Measurements from ENCODE around the gene ALPK1.
"Not testable (repeated sequence)": the region's sequence is repeated elsewhere in the genome, so short reads cannot be mapped to it uniquely, and the experiment has no call there.

ALPK1 gene

DNA sequence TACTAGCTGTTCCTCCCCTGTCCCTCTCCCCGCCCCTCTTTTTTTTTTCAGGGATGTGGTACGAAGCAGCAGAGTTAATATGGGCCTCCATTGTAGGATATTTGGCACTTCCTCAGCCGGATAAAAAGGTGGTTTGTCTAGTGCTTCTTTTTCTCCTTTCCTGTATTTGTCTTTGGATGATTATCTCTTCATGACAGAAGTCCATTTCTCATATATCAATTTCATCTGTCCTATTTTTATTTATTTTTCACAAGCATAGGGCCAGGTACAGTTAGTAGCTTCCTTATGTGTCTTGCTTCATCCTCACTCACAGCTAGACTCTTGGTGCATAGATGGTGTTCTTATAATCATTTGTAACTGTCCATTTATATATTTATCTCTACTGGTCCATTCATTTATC lies 129.2 kb downstream of the ALPK1 start:
- FAIRE-seq (no peak), DNase-seq (ENCODE audit: insufficient read length, low spot score) (no peak)

DNA sequence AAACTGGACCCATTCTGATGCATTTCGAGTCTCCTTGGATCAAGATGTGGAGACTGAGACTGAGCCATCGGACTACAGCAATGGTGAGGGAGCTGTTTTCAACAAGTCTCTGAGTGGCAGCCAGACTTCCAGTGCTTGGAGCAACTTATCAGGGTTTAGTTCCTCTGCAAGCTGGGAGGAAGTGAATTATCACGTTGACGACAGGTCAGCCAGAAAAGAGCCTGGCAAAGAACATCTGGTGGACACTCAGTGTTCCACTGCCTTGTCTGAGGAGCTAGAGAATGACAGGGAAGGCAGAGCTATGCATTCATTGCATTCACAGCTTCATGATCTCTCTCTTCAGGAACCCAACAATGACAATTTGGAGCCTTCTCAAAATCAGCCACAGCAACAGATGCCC lies 134.0 kb downstream of the ALPK1 start:
- no peak for FAIRE-seq

DNA sequence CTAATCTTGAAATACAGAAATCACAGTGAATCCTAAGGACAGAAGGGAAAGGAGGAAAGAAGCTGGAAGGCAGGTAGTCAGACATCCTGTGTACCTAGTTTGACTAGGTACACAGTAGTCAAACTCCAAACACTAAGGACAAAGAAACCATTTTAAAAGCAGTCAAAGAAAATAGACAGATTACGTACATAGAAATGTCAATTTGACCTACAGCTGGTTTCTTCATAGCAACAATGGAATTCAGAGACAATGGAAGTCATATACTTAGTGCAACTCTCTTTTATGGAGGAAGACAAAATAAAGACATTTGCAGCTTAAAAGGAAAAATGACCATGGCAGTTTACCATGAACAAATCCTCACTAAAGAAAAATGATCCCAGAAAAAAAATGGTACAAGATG lies 139.8 kb downstream of the ALPK1 start:
- FAIRE-seq (no peak), DNase-seq (ENCODE audit: insufficient read length, low spot score) (no peak)

More for the DNA sequence above, 134.0 kb downstream of the ALPK1 start:
- no peak for DNase-seq (ENCODE audit: insufficient read length, low spot score)

DNA sequence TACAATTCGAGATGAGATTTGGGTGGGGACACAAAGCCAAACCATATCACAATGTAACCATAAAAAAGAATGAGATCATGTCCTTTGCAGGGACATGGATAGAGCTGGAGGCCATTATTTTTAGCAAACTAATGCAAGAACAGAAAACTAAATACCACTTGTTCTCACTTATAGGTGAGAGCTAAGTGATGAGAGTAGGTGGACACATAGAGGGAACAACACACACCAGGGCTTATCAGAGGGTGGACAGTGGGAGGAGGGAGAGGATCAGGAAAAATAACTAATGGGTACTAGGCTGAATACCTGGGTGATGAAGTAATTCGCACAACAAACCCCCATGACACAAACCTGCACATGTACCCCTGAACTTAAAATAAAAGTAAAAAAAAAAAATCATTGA lies 145.1 kb downstream of the ALPK1 start:
- not testable (repeated sequence) for DNase-seq (ENCODE audit: insufficient read length, low spot score); FAIRE-seq

DNA sequence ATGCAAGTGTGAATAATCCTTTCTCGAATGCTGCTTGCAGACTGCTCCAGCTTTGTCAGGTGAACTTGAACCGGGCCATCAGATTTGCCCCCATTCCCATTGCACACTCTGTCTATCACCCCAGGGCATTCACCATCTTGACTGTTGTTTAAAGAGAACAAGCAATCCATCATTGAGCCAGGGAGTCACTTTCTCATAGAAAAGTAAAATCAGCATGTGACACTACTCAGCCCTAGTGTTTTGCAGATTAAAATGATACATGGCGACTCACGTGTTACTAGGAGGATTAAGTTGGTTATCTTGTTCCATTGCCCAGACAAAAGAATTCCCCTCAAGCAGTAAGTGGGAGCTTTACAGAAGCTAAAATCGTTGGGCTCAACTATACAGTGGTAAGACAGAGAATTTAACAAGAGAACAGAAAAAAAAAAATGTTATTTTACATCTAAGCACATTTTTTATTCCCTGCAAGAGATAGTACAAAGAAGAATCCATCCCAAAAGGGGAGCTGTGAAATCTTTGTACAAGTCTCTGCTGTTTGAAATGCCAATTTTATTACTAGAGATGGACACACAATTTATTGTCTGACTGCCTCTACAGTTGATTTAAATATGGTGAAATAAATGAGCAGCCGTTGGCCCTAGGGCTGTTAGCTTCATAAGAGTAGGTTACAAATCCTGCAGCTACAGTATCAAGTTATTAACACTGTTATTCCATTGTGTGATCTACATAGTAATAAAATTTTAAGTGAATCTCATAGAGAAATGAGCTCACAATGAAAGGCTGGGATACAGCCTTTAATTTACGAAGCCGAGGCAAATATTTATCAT lies 151.3 kb downstream of the ALPK1 start:
- DNase-seq (ENCODE audit: insufficient read length, low spot score) = no peak
- FAIRE-seq = no peak

DNA sequence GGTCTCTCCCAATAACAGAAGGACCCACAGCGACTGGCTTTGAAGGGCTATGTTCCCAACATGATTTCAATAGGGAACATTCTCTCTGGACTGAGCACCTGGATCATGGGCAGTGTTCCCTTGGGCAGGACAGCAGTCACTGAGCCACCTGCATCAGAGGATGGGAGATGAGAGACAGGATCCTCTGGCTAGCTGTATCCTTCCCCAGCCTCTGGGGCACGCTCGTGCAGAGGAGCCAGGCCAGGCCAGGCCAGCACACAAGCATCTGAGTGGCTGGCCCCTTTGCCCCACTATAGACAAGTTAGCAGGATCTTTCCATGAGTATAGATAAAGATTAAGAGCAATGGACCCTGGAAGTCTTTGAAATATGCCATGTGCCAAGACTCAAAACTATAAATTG lies 152.5 kb downstream of the ALPK1 start:
- no peak for FAIRE-seq

DNA sequence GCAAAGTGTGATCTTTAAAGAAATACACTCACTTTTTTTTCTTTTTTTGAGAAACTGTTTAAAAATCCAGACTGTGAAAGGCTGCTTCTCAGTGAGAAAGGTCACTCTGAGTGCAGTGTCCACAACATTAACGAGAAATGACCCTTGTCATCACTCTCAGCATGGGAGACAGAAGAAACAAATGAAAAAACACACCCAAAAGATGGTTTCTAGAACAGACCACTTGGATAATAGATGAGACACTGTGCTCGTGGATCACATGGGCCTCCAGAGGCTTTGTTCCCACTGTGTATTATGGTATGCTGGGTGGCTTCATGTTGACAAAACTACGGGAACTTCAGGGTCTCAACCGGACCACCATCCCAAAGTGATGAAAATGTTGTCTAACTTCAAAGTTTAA lies 153.9 kb downstream of the ALPK1 start:
- DNase-seq (ENCODE audit: insufficient read length, low spot score) = no peak
- FAIRE-seq = no peak

More for the DNA sequence above, 152.5 kb downstream of the ALPK1 start:
- no peak for DNase-seq (ENCODE audit: insufficient read length, low spot score)

DNA sequence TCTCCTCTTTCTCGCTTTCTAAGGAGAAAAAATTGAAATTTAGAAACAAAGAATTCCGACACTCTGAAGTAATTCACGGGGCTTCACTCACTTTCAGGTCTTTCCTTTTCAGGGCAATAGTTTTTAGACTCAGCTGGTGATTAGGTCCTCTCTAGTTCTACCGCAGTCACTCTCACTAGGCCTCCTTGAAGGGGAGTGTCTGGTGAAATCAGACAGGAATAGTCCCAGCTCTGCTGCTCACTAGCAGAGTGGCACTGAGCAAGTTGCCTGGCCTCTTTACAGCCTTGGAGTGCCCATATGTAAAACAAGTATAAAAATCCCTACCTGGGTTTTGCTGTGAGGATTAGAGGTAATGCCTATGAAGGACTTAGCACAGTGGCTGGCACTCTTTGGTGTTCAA lies 154.7 kb downstream of the ALPK1 start:
- DNase-seq (ENCODE audit: insufficient read length, low spot score) (no peak), FAIRE-seq (no peak)

DNA sequence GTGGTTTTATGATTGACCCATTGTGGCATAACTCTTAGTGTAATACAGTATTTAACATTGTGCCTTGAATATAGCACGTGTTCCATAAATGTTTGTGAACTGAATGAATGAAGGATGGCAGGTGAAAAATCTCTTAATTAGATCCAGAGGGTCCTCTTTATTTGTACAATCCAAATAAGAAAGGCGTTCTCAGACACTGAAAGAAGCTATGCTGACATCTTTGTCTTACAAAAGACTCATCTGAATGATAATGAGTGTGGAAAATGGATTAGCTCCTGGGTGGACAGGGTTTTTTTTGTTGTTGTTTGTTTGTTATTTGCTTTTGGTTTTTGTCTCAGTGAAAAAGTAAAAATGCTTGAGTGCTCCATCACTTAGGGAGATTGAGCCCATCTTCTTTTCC lies 156.2 kb downstream of the ALPK1 start:
- no peak for FAIRE-seq

DNA sequence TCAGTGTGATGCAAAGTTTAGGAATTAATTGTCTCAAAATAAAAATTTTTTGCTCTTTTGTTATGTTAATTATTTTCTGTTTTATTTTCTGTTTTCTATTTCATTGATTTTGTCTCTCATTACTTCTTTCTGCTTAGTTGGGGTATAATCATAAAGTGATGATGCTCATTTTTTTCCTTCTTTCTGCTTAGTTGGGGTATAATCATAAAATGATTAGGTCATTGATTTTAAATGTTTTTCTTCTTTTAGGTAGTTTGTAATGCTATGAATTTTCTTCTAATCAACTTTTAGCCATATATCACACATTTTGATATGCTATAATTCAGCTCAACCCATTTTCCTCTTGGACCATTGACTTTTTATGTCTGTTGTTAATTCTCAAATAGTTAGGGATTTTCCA lies 175.1 kb downstream of the ALPK1 start:
- no peak for DNase-seq (ENCODE audit: insufficient read length, low spot score)
- FAIRE-seq = no peak

More for the DNA sequence above, 156.2 kb downstream of the ALPK1 start:
- DNase-seq (ENCODE audit: insufficient read length, low spot score) = no peak

DNA sequence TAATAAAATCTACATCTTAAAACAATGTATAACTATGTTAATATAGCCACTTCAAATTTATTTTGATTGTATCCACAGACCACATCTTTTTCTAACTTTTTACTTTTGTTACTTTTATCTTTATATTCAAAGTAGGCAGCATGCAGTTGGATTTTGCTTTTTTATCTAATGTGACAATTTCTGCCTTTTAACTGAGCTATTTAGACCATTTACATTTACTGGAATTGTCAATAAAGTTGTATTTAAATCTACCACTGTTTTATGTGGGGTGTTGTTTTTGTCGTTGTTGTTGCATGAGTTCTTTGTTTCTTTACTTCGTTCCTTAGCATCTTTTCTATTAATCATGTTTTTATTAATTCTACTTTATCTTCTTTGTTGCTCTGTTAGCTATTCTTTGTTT lies 176.8 kb downstream of the ALPK1 start:
- DNase-seq (ENCODE audit: insufficient read length, low spot score) (no peak), FAIRE-seq (no peak)

DNA sequence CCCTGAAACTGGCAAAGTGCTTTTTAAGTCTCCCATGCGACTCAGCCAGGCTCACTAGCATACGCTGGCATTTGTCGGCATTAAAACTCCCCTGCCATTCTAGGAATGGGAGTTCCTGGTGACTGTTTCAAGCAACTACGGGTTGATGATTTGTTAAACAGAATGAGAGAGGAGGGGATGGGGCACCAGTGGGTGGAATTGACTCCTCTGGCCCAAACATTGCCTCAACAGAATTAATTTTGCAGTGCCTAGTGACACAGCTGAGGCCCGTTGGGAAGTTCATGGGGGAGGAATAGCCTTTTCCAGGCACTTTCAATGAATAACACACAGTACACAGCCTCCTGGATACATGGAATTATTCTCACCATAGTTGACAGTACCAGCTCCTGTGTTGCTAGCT lies 188.8 kb downstream of the ALPK1 start:
- no peak for FAIRE-seq
- DNase-seq (ENCODE audit: insufficient read length, low spot score) = no peak

DNA sequence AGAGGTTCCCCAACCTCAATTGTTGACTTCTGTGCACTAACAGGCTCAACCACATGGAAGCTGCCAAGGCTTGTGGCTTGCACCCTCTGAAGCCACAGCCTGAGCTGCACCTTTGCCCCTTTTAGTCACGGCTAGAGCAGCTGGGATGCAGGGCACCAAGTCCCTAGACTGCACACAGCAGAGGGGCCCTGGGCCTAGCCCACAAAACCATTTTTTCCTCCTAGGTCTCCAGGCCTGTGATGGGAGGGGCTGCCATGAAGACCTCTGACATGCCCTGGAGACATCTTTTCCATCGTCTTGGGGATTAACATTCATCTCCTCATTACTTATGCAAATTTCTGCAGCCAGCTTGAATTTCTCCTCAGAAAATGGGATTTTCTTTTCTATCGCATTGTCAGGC lies 193.6 kb downstream of the ALPK1 start:
- not testable (repeated sequence) for FAIRE-seq; DNase-seq (ENCODE audit: insufficient read length, low spot score)

Measured in GM19239 (cell line).